ENCODE data around the gene ZFYVE9.

The ZFYVE9 gene

GRCh38 chr1:52235646-52236045 lies 93.8 kb downstream of the ZFYVE9 start:
- TF ChIP-seq, protein P1, sequence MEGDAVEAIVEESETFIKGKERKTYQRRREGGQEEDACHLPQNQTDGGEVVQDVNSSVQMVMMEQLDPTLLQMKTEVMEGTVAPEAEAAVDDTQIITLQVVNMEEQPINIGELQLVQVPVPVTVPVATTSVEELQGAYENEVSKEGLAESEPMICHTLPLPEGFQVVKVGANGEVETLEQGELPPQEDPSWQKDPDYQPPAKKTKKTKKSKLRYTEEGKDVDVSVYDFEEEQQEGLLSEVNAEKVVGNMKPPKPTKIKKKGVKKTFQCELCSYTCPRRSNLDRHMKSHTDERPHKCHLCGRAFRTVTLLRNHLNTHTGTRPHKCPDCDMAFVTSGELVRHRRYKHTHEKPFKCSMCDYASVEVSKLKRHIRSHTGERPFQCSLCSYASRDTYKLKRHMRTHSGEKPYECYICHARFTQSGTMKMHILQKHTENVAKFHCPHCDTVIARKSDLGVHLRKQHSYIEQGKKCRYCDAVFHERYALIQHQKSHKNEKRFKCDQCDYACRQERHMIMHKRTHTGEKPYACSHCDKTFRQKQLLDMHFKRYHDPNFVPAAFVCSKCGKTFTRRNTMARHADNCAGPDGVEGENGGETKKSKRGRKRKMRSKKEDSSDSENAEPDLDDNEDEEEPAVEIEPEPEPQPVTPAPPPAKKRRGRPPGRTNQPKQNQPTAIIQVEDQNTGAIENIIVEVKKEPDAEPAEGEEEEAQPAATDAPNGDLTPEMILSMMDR (IDR thresholded peaks at IDR 0.05), result no peak
- Histone ChIP-seq H3K4me1 (ENCODE audit: control insufficient read depth in 1 of 2, insufficient read depth in 1 of 2, low read depth in 1 of 2, low read length in 1 of 2) (peaks cover 19 to 21% of the 10 kb centered on the region in 2 experiments), H3K27me3 (peaks cover 69% of the 10 kb centered on the region), H3K4me3 (ENCODE audit: low read depth in 1 of 2, low read length in 1 of 2) (no peak overlapping the region), H3K9me3 (no peaks in the 10 kb centered on the region), H3K36me3 (no peaks in the 10 kb centered on the region), H3K27ac (no peak overlapping the region)

- TF ChIP-seq, protein P1 (IDR thresholded peaks at IDR 0.05), result no peak
- no peaks in the 10 kb centered on the region for H3K36me3 ChIP-seq
- no peaks in the 10 kb centered on the region for H3K9me3 ChIP-seq
- H3K27ac ChIP-seq, result no peak overlapping the region
- H3K27me3 ChIP-seq, result peaks cover 69% of the 10 kb centered on the region
- H3K4me3 ChIP-seq (ENCODE audit: low read depth in 1 of 2, low read length in 1 of 2), result no peak overlapping the region
- peaks cover 21 to 27% of the 10 kb centered on the region in 2 experiments for H3K4me1 ChIP-seq (ENCODE audit: control insufficient read depth in 1 of 2, insufficient read depth in 1 of 2, low read depth in 1 of 2, low read length in 1 of 2)
Measured at GRCh38 chr1:52237430-52237829, 95.5 kb downstream of the ZFYVE9 start.

DNA sequence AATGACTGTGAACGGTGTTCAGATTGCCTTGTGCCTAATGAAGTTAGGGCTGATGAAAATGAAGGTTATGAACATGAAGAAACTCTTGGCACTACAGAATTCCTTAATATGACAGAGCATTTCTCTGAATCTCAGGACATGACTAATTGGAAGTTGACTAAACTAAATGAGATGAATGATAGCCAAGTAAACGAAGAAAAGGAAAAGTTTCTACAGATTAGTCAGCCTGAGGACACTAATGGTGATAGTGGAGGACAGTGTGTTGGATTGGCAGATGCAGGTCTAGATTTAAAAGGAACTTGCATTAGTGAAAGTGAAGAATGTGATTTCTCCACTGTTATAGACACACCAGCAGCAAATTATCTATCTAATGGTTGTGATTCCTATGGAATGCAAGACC lies 96.6 kb downstream of the ZFYVE9 start:
- TF ChIP-seq, protein P1 (IDR thresholded peaks at IDR 0.05), result no peak
- Histone ChIP-seq H3K9me3 (no peaks in the 10 kb centered on the region), H3K36me3 (no peaks in the 10 kb centered on the region), H3K4me3 (ENCODE audit: low read depth in 1 of 2, low read length in 1 of 2) (no peak overlapping the region), H3K4me1 (ENCODE audit: control insufficient read depth in 1 of 2, insufficient read depth in 1 of 2, low read depth in 1 of 2, low read length in 1 of 2) (peaks cover 21 to 27% of the 10 kb centered on the region in 2 experiments), H3K27me3 (peaks cover 76% of the 10 kb centered on the region), H3K27ac (no peak overlapping the region)

DNA sequence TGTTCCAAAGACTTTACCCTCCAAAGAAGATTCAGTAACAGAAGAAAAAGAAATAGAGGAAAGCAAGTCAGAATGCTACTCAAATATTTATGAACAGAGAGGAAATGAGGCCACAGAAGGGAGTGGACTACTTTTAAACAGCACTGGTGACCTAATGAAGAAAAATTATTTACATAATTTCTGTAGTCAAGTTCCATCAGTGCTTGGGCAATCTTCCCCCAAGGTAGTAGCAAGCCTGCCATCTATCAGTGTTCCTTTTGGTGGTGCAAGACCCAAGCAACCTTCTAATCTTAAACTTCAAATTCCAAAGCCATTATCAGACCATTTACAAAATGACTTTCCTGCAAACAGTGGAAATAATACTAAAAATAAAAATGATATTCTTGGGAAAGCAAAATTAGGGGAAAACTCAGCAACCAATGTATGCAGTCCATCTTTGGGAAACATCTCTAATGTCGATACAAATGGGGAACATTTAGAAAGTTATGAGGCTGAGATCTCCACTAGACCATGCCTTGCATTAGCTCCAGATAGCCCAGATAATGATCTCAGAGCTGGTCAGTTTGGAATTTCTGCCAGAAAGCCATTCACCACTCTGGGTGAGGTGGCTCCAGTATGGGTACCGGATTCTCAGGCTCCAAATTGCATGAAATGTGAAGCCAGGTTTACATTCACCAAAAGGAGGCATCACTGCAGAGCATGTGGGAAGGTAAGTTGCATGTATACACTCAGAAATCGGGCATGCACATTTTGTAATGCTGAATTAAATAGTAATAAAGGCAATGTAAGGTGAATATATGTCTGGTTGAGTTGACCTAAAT lies 97.2 kb downstream of the ZFYVE9 start:
- Histone ChIP-seq H3K27ac (no peak overlapping the region), H3K27me3 (peaks cover 72% of the 10 kb centered on the region), H3K9me3 (no peaks in the 10 kb centered on the region), H3K36me3 (no peaks in the 10 kb centered on the region), H3K4me3 (ENCODE audit: low read depth in 1 of 2, low read length in 1 of 2) (no peak overlapping the region), H3K4me1 (ENCODE audit: control insufficient read depth in 1 of 2, insufficient read depth in 1 of 2, low read depth in 1 of 2, low read length in 1 of 2) (peaks cover 21 to 27% of the 10 kb centered on the region in 2 experiments)
- TF ChIP-seq, protein P1 (IDR thresholded peaks at IDR 0.05), result no peak

GRCh38 chr1:52239708-52240001 lies 97.8 kb downstream of the ZFYVE9 start:
- H3K27me3 ChIP-seq, result peaks cover 67% of the 10 kb centered on the region

More at GRCh38 chr1:52239708-52240001, 97.8 kb downstream of the ZFYVE9 start:
- Histone ChIP-seq H3K36me3 (no peaks in the 10 kb centered on the region), H3K4me1 (ENCODE audit: control insufficient read depth in 1 of 2, insufficient read depth in 1 of 2, low read depth in 1 of 2, low read length in 1 of 2) (peaks cover 21 to 27% of the 10 kb centered on the region in 2 experiments), H3K27ac (no peak overlapping the region), H3K4me3 (ENCODE audit: low read depth in 1 of 2, low read length in 1 of 2) (no peak overlapping the region), H3K9me3 (no peaks in the 10 kb centered on the region)
- TF ChIP-seq, protein P1 (IDR thresholded peaks at IDR 0.05), result no peak
